Stimulated activated CD8-positive, alpha-beta memory T cell treated with anti-CD3 and anti-CD28 coated beads, Interleukin-7, amount 100 ng/mL, for 4 hours (primary cell): ENCODE measurements around the gene TOR1A.
A peak's percentile ranks its signal among the peaks of the same experiment; 100 is the strongest.

ENCODE experiments used
- DNase-seq, 2 donors: peaks; one replicate each; pipeline ENCODE4 v3.0.0-alpha.2; 2020; ENCODE audit warnings: low read depth in 2 of 2

Gene TOR1A, protein sequence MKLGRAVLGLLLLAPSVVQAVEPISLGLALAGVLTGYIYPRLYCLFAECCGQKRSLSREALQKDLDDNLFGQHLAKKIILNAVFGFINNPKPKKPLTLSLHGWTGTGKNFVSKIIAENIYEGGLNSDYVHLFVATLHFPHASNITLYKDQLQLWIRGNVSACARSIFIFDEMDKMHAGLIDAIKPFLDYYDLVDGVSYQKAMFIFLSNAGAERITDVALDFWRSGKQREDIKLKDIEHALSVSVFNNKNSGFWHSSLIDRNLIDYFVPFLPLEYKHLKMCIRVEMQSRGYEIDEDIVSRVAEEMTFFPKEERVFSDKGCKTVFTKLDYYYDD

GRCh38 chr9:129823935-129824601 is at the start of gene TOR1A:
TOR1A (minus strand) TSS chr9:129824136; CDS start chr9:129824085, 51 bp downstream.
- DNase-seq, result peak; percentile 85 to 88

GRCh38 chr9:129871046-129871445 is 47.1 kb upstream of the TOR1A start:
- no peak for DNase-seq

- DNase-seq, result no peak
These were observed 45.9 kb upstream of the TOR1A start for GRCh38 chr9:129869585-129870501.

DNA sequence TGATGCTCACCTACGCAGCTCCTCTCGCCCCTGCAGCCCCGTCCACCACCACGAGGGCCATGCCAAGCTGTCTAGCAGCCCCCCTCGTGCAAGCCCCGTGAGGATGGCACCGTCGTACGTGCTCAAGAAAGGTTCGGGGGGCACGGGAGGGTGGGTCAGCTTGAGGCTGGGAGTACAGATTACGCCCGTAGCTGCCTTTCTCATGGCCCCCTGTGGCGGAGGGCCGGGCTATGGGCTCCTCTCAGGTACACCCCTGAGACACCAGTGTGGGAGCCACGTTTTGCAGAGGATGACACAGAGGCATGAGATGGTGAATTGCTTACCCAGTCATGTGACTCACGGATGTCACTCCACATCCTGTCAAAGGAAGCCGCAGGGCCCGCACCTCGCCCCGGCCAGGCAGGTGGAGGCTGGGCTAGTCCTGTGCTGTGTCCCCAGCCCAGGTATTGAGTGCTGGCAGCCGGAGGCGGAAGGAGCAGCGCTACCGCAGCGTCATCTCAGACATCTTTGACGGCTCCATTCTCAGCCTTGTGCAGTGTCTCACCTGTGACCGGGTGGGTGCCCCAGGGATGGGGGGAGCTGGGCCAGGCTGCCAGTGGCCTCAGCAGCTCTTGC is 45.0 kb upstream of the TOR1A start:
- peak; percentile 84 to 88 for DNase-seq

GRCh38 chr9:129868023-129868871 is 44.3 kb upstream of the TOR1A start:
- DNase-seq, result no peak

GRCh38 chr9:129867136-129868022 is 43.4 kb upstream of the TOR1A start:
- no peak for DNase-seq

GRCh38 chr9:129866394-129867135 is 42.6 kb upstream of the TOR1A start:
- no peak for DNase-seq

DNA sequence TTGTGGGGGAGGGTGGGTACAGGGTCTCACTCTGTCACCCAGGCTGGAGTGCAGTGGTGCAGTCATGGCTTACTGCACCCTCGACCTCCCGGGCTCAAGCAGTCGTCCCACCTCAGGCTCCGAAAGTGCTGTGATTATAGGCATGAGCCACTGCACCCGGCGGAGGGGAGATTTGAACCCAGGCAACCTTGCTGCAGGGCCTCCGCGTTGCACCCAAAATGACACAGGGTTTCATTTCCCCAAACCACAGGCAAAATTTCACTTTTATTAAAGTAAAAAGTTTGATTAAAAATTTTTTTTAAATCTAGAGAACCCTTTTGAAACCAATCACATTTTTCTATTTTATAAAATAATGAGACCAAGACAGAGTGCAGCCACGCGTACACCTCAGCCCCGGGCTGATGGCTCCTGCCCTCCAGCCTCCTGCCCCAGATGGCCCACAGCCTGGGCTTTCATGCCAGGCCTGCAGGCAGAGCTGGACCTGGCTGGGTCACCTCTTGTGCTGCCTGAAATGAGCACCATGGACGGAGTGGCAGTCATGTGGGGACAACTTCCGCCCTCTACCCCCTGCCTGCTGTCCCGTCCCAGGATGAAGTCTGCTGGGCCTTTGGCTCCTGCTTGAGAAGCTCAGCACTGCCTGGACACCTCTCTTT is 41.9 kb upstream of the TOR1A start:
- no peak for DNase-seq

DNA sequence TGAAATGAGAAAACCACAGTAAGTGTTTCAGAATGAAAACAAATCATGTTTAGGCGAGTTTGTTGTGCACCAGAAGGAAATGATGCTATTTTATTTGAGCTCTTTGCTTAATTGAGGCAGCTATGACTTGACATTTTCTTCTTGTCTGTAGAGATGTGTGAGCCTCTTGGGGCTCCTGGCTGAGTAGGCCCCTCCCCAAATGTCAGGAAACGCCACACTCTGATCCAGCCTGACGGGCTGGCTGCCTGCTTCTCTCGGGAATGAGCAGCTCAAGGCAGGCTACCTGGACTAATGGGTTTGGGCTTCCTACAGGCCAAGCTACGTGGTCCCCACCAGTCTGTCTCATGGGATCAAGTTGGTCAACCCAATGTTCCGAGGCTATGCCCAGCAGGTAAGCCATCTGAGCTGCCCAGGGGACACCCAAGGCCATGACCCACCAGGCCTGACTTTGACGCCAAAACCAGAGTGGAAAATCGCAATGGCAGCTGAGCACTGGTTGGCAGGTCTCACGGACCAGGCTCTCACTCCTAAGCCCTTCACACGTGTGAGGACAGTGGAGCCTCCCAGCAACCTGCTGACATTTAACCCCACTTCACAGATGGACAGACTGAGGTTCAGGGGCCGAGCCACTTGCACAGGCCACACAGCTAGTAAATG is 41.2 kb upstream of the TOR1A start:
- no peak for DNase-seq

- peak; percentile 47 to 55 for DNase-seq
These were observed 39.2 kb upstream of the TOR1A start for GRCh38 chr9:129863059-129863690.

DNA sequence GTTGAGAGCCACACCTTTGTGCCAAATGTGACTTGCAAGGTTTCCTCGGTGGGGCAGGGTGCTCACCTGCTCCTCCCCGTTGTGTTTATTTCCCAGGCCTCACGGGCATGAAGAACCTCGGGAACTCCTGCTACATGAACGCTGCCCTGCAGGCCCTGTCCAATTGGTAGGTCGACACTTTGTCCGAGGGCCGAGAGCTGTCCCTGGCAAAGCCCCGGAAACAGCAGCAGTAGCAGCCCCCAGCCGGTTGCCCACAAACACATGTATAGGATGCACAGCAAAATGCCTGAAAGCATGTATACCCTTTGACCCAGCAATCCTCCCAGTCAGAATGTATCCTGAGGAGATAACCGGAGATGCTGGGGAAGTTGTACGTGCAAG is 37.5 kb upstream of the TOR1A start:
- DNase-seq, result no peak

DNA sequence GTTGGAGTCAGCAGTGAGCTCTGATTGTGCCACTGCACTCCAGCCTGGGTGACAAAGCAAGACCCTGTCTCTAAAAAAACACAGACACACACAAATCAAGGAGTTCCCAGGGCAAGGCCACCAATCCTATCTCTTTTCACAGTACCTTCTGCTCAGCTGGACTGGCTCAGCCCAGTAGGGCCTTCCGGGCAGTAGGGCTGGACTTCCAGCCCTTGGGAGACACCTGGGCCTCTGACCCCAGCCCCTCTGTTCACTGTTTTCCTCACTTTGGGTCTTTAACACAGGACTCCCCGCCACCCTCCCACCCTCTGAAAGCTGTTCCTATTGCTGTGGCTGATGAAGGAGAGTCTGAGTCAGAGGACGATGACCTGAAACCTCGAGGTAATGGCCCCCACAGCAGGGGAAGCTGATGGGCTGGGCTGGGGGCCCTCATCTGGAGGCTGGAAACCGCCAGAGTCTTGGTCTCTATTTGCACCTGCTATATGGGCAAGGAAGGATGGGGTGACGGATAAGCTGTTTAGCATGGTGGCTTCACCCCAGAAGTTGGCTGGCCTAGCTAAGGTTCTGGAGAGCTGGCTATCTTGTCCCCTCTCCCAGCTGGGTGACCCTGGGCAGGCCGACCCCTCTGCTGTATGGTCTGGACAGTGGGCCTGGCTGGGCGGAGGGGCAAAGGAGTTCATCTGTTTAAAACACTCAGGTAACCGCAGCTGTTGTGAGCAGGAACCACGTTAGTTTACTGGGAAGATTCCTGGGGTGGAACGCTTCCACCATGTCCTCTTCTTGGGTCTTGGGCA is 36.9 kb upstream of the TOR1A start:
- DNase-seq, result no peak

GRCh38 chr9:129858167-129858962 is 34.4 kb upstream of the TOR1A start:
- no peak for DNase-seq

GRCh38 chr9:129857207-129857606 is 33.3 kb upstream of the TOR1A start:
- no peak for DNase-seq

DNA sequence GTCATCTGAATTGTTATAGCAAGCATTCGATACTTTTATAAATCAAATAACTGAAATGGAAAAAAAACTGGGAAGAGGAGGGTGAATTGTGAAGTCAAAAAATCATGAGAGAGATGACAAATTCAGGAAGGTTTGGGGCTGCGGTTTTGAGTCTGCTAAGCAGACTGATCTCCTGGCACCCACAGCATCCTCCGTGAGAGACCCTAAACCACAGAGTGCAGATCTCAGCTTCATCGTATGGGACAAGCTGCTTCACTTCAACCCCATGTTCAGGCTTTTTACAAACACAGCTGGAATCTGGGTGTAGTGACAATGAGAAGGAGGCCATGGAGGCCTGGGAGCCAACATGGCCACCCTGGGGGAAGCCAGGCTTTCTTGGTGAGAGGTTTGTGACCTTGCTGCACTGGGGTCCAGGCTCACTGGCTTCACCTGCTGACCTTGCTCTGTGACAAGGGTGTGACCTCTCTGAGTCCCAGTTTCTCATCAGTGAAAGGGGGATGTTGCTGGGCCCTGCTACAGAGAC is 30.7 kb upstream of the TOR1A start:
- no peak for DNase-seq

DNA sequence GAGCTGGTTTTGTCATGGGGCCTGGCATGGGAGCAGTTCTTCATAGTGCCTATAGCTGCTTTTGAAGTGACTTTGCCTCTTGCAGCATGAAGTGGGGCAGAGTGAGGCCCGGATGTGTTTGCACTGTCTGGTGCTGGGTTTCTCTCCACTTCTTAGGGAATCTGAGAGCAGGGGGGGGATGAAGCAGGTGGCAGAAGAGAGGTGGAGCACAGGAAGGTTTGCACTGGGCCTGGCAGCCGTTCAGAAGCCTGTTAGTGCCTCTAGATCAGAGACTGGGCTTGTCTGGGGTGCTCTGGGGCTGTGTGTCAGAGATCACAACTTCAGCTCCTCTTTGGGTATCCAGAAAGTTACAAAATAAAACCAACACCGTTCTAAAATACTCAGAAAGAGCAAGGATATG is 29.7 kb upstream of the TOR1A start:
- DNase-seq, result no peak
